Liver (tissue), 9 donors: ENCODE measurements around the gene RAB28. TPM values are rescaled to one million over a fixed set of nuclear protein-coding genes. Genes with fewer than 3 reads are reported as not detected.

Experiments used
- DNase-seq: peaks from one replicate; pipeline ENCODE4 v3.0.0-alpha.2; 2017; ENCODE audit warnings: low spot score
- H3K27ac ChIP-seq, 2 donors: one replicate each; pipeline ENCODE4 v1.7.0; 2013; ENCODE audit warnings: inconsistent platforms in 2 of 2, low read length in 2 of 2, control low read depth in 1 of 2, low read depth in 1 of 2, mild to moderate bottlenecking in 1 of 2
- H3K27me3 ChIP-seq, 4 donors: one replicate each; pipeline versions ENCODE4 v1.6.1 to v1.7.0; 2013; ENCODE audit warnings: low read length in 3 of 4, inconsistent platforms in 1 of 4, mild to moderate bottlenecking in 1 of 4, moderate library complexity in 1 of 4; ENCODE audit not compliant: control insufficient read depth in 4 of 4, insufficient read depth in 4 of 4
- H3K36me3 ChIP-seq, 4 donors: one replicate each; pipeline versions ENCODE4 v1.6.1 to v1.7.0; 2013; ENCODE audit warnings: low read length in 3 of 4, mild to moderate bottlenecking in 3 of 4, low read depth in 1 of 4, moderate library complexity in 1 of 4; ENCODE audit not compliant: control insufficient read depth in 4 of 4, insufficient read depth in 3 of 4
- H3K4me1 ChIP-seq, 4 donors: one replicate each; pipeline versions ENCODE4 v1.6.1 to v1.7.0; 2013; ENCODE audit warnings: low read length in 3 of 4, mild to moderate bottlenecking in 3 of 4, moderate library complexity in 1 of 4; ENCODE audit not compliant: control insufficient read depth in 4 of 4, insufficient read depth in 4 of 4
- H3K4me3 ChIP-seq, 3 donors: one replicate each; pipeline versions ENCODE4 v1.6.1 to v1.7.0; 2013; ENCODE audit warnings: low read length in 3 of 3, control low read depth in 1 of 3, low read depth in 1 of 3, mild to moderate bottlenecking in 1 of 3
- H3K9ac ChIP-seq, 2 donors: one replicate each; pipeline ENCODE4 v1.7.0; 2013; ENCODE audit warnings: low read length in 2 of 2, mild to moderate bottlenecking in 2 of 2, moderate library complexity in 2 of 2, control low read depth in 1 of 2, low read depth in 1 of 2
- H3K9me3 ChIP-seq, 4 donors: one replicate each; pipeline versions ENCODE4 v1.6.1 to v1.7.0; 2013; ENCODE audit warnings: low read length in 3 of 4; ENCODE audit not compliant: control insufficient read depth in 4 of 4
- EGR1 ChIP-seq, 2 donors: IDR thresholded peaks; 2 replicates each; pipeline ENCODE4 v1.6.1; 2016 to 2018; ENCODE audit warnings: antibody characterized with exemption in 2 of 2, low read depth in 2 of 2
- FOXA1 ChIP-seq: IDR thresholded peaks from 2 replicates; pipeline ENCODE4 v1.6.1; 2016; ENCODE audit warnings: antibody characterized with exemption
- FOXA2 ChIP-seq: IDR thresholded peaks from 2 replicates; pipeline ENCODE4 v1.6.1; 2016; ENCODE audit warnings: antibody characterized with exemption
- GABPA ChIP-seq, 2 donors: IDR thresholded peaks in 1 of 2; conservative IDR thresholded peaks in 1 of 2; 2 replicates each; pipeline ENCODE4 v1.6.1; 2016; ENCODE audit warnings: antibody characterized with exemption in 2 of 2, mild to moderate bottlenecking in 1 of 2, moderate library complexity in 1 of 2
- HNF4A ChIP-seq, 2 donors: conservative IDR thresholded peaks; 2 replicates each; pipeline ENCODE4 v1.6.1; 2016; ENCODE audit warnings: antibody characterized with exemption in 2 of 2, mild to moderate bottlenecking in 2 of 2
- HNF4G ChIP-seq: IDR thresholded peaks from 2 replicates; pipeline ENCODE4 v1.6.1; 2016; ENCODE audit warnings: antibody characterized with exemption
- JUND ChIP-seq, 2 donors: IDR thresholded peaks; 2 replicates each; pipeline ENCODE4 v1.6.1; 2016; ENCODE audit warnings: antibody characterized with exemption in 2 of 2
- NR2F2 ChIP-seq: IDR thresholded peaks from 2 replicates; pipeline ENCODE4 v1.6.1; 2016; ENCODE audit warnings: antibody characterized with exemption
- RAD21 ChIP-seq, 2 donors: IDR thresholded peaks; 2 replicates each; pipeline ENCODE4 v1.6.1; 2016; ENCODE audit warnings: antibody characterized with exemption in 2 of 2, mild to moderate bottlenecking in 2 of 2
- REST ChIP-seq: IDR thresholded peaks from 2 replicates; pipeline ENCODE4 v1.6.1; 2016; ENCODE audit warnings: antibody characterized with exemption, mild to moderate bottlenecking
- RXRA ChIP-seq, 2 donors: IDR thresholded peaks; 2 replicates each; pipeline ENCODE4 v1.6.1; 2017 to 2018; ENCODE audit warnings: antibody characterized with exemption in 2 of 2, mild to moderate bottlenecking in 1 of 2
- SP1 ChIP-seq: IDR thresholded peaks from 2 replicates; pipeline ENCODE4 v1.6.1; 2018; ENCODE audit warnings: antibody characterized with exemption, mild to moderate bottlenecking
- TAF1 ChIP-seq: conservative IDR thresholded peaks from 2 replicates; pipeline ENCODE4 v1.6.1; 2016; ENCODE audit warnings: antibody characterized with exemption, mild to moderate bottlenecking
- YY1 ChIP-seq: IDR thresholded peaks from 2 replicates; pipeline ENCODE4 v1.6.1; 2016; ENCODE audit warnings: antibody characterized with exemption, mild to moderate bottlenecking
- WGBS: extraction: QIAGEN DNeasy Blood & Tissue Kit; methylation state at CpG from one replicate; pipeline ENCODE4 v1.1.7; 2013; 5-methylcytosine and 5-hydroxymethylcytosine counted together
- polyA plus RNA-seq, 2 donors: library from polyadenylated mRNA; stranded (reverse) in 1 of 2; unstranded in 1 of 2; fragments of 200-250 nt in 1 of 2; fragments of >200 nt in 1 of 2; fragmentation: Nextera tagmentation in 1 of 2; extraction: Ambion mirVana in 1 of 2; gene quantifications; one replicate each; pipeline versions ENCODE4 v1.2.1 to v1.2.3, GENCODE V29; 2013 to 2015
- total RNA-seq, 2 donors: library from RNA; depleted of rRNA; stranded (reverse); fragments of >200 nt; gene quantifications; one replicate each; pipeline ENCODE4 v1.2.3, GENCODE V29; 2014
- TF ChIP-seq, protein P1 (sequence below): IDR thresholded peaks from 2 replicates; pipeline ENCODE4 v1.6.1; 2016; ENCODE audit warnings: antibody characterized with exemption
- TF ChIP-seq, protein P2 (sequence below): IDR thresholded peaks from 2 replicates; pipeline ENCODE4 v1.6.1; 2016; ENCODE audit warnings: antibody characterized with exemption
- TF ChIP-seq, protein P3 (sequence below): fragments of 150-350 bp; IDR thresholded peaks from 2 replicates; pipeline ENCODE4 v1.5.1; 2017; ENCODE audit warnings: improper control_type of control experiment, low read depth, low read length; ENCODE audit not compliant: missing input control
- TF ChIP-seq, protein P4 (sequence below): IDR thresholded peaks from 2 replicates; pipeline ENCODE4 v1.6.1; 2016; ENCODE audit warnings: antibody characterized with exemption
- donor health status: healthy.
- donor health status: healthy.
- donor health status: healthy.
- donor health status: healthy.
- donor health status: healthy.

The RAB28 gene
- total and polyA plus RNA-seq, 4 donors, result 3.9 to 7.7 (median 6.8) TPM

- TF ChIP-seq, protein P1, sequence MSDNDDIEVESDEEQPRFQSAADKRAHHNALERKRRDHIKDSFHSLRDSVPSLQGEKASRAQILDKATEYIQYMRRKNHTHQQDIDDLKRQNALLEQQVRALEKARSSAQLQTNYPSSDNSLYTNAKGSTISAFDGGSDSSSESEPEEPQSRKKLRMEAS, result no peak
- TF ChIP-seq, protein P2, sequence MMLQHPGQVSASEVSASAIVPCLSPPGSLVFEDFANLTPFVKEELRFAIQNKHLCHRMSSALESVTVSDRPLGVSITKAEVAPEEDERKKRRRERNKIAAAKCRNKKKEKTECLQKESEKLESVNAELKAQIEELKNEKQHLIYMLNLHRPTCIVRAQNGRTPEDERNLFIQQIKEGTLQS, result no peak
- TF ChIP-seq JUND (IDR thresholded peaks at IDR 0.05), result no peak
- TF ChIP-seq FOXA2, result no peak
- TF ChIP-seq SP1, result no peak
These were observed 136.5 kb downstream of the RAB28 start (continued) for GRCh38 chr4:13347517-13348125.

DNA sequence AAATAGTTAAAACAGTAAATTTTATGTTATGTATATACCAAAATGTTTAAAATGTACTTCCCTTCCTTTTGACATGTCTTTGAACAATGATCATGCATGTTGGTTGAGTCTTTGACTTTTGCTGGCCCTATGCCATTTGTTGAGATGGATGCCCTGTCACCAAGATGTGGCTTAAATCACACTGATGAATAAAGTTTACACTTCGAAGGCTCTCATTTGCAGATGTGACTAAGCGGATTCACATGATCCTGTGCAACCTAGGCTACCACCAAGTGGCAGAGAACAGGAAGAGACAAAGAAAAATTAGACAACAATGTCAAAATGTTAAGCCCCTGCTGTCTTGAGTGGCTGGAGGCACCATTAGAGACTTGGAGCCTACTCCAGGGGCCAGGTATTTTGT is 139.9 kb downstream of the RAB28 start:
- 94% methylated on average over 2 of the region's 2 CpGs for WGBS
- no peak for DNase-seq
- TF ChIP-seq YY1 (no peak), RXRA (IDR thresholded peaks at IDR 0.05) (no peak), HNF4G (no peak), SP1 (no peak), NR2F2 (no peak), EGR1 (IDR thresholded peaks at IDR 0.05; ENCODE audit: low read depth in 2 of 2) (no peak), FOXA1 (no peak), JUND (IDR thresholded peaks at IDR 0.05) (no peak), HNF4A (conservative IDR thresholded peaks at IDR 0.05) (no peak), FOXA2 (no peak), TAF1 (no peak), REST (no peak), GABPA (IDR thresholded peaks at IDR 0.05 in 1 of 2, conservative IDR thresholded peaks at IDR 0.05 in 1 of 2) (no peak), RAD21 (IDR thresholded peaks at IDR 0.05) (no peak)
- TF ChIP-seq, protein P1, result no peak
- TF ChIP-seq, protein P2, result no peak
- TF ChIP-seq, protein P3, sequence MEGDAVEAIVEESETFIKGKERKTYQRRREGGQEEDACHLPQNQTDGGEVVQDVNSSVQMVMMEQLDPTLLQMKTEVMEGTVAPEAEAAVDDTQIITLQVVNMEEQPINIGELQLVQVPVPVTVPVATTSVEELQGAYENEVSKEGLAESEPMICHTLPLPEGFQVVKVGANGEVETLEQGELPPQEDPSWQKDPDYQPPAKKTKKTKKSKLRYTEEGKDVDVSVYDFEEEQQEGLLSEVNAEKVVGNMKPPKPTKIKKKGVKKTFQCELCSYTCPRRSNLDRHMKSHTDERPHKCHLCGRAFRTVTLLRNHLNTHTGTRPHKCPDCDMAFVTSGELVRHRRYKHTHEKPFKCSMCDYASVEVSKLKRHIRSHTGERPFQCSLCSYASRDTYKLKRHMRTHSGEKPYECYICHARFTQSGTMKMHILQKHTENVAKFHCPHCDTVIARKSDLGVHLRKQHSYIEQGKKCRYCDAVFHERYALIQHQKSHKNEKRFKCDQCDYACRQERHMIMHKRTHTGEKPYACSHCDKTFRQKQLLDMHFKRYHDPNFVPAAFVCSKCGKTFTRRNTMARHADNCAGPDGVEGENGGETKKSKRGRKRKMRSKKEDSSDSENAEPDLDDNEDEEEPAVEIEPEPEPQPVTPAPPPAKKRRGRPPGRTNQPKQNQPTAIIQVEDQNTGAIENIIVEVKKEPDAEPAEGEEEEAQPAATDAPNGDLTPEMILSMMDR, result no peak
- TF ChIP-seq, protein P4, sequence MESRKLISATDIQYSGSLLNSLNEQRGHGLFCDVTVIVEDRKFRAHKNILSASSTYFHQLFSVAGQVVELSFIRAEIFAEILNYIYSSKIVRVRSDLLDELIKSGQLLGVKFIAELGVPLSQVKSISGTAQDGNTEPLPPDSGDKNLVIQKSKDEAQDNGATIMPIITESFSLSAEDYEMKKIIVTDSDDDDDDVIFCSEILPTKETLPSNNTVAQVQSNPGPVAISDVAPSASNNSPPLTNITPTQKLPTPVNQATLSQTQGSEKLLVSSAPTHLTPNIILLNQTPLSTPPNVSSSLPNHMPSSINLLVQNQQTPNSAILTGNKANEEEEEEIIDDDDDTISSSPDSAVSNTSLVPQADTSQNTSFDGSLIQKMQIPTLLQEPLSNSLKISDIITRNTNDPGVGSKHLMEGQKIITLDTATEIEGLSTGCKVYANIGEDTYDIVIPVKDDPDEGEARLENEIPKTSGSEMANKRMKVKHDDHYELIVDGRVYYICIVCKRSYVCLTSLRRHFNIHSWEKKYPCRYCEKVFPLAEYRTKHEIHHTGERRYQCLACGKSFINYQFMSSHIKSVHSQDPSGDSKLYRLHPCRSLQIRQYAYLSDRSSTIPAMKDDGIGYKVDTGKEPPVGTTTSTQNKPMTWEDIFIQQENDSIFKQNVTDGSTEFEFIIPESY, result no peak
- Histone ChIP-seq H3K9me3 (no peaks in the 10 kb centered on the region), H3K4me3 (no peak overlapping the region), H3K27ac (no peak overlapping the region), H3K27me3 (no peaks in the 10 kb centered on the region), H3K36me3 (no peaks in the 10 kb centered on the region), H3K9ac (no peak overlapping the region), H3K4me1 (no peaks in the 10 kb centered on the region)
